T-cell (primary cell): ENCODE results near the gene LCN6. TPM values are rescaled to one million over a fixed set of nuclear protein-coding genes. Genes with fewer than 3 reads are reported as not detected.

Source experiments
- ATAC-seq, 4 experiments: fragments of 200-7000 bp in 3 of 4; fragments of 150-1000 bp in 1 of 4; cut with Tn5 transposase; replicated peaks in 1 of 4; 1 replicate in 3 of 4; 2 replicates in 1 of 4; pipeline ENCODE4 v1.10.0; 2021; ENCODE audit warnings: moderate library complexity in 3 of 4, mild to moderate bottlenecking in 2 of 4, moderate number of reproducible peaks in 1 of 4
- CTCF ChIA-PET, 2 donors: fragments of 300-600 bp; sonication (Branson Sonifier 250); formaldehyde crosslinking; loops; one replicate each; lab custom pipeline; 2022; ENCODE audit warnings: antibody characterized with exemption in 2 of 2; lab: Charles Lee
- POLR2A ChIA-PET, 2 donors: fragments of 300-600 bp; sonication (Branson Sonifier 250); formaldehyde crosslinking; loops; one replicate each; lab custom pipeline; 2022; ENCODE audit warnings: antibody characterized with exemption in 2 of 2; lab: Charles Lee
- DNase-seq, 35 experiments: peaks; one replicate each; pipeline versions ENCODE4 v3.0.0 to v3.0.0-alpha.2; 2013 to 2023
- H3K27ac ChIP-seq: one replicate; pipeline ENCODE4 v1.5.1; 2013; ENCODE audit warnings: low read length
- H3K27me3 ChIP-seq, 2 experiments: replicated peaks in 1 of 2; 1 replicate in 1 of 2; 2 replicates in 1 of 2; pipeline versions ENCODE4 v1.6.1 to v1.7.0; 2013; ENCODE audit warnings: low read length in 1 of 2, mixed read lengths in 1 of 2; ENCODE audit not compliant: control insufficient read depth in 2 of 2, insufficient read depth in 2 of 2; ENCODE audit errors: extremely low read depth in 1 of 2
- H3K36me3 ChIP-seq, 2 donors: 1 replicate in 1 of 2; 2 replicates in 1 of 2; pipeline versions ENCODE4 v1.6.1 to v1.7.0; 2013; ENCODE audit warnings: low read length in 1 of 2; ENCODE audit not compliant: control insufficient read depth in 2 of 2, insufficient read depth in 1 of 2; ENCODE audit errors: extremely low read depth in 1 of 2
- H3K4me1 ChIP-seq, 2 experiments: 1 replicate in 1 of 2; 2 replicates in 1 of 2; pipeline versions ENCODE4 v1.6.1 to v1.7.0; 2013; ENCODE audit warnings: low read length in 2 of 2, mixed read lengths in 1 of 2; ENCODE audit not compliant: insufficient read depth in 2 of 2, control insufficient read depth in 1 of 2; ENCODE audit errors: extremely low read depth in 1 of 2
- H3K4me3 ChIP-seq, 2 donors: 1 replicate in 1 of 2; 2 replicates in 1 of 2; pipeline versions ENCODE4 v1.5.1 to v1.7.0; 2013; ENCODE audit warnings: mild to moderate bottlenecking in 2 of 2, low read length in 1 of 2, moderate library complexity in 1 of 2; ENCODE audit not compliant: control insufficient read depth in 1 of 2; ENCODE audit errors: extremely low read depth in 1 of 2
- H3K9me3 ChIP-seq: 2 replicates; pipeline ENCODE4 v1.7.0; 2013
- H3K27ac Mint-ChIP-seq, 2 donors: one replicate each; pipeline ENCODE4 v1.8.0; 2020 to 2021; ENCODE audit warnings: mild to moderate bottlenecking in 2 of 2, mixed read lengths in 2 of 2
- H3K27me3 Mint-ChIP-seq, 2 donors: one replicate each; pipeline ENCODE4 v1.8.0; 2021 to 2022; ENCODE audit warnings: mixed read lengths in 2 of 2
- H3K36me3 Mint-ChIP-seq: one replicate; pipeline ENCODE4 v1.8.0; 2021; ENCODE audit warnings: mixed read lengths
- H3K4me1 Mint-ChIP-seq, 3 donors: one replicate each; pipeline ENCODE4 v1.8.0; 2020 to 2022; ENCODE audit warnings: mixed read lengths in 3 of 3, mild to moderate bottlenecking in 1 of 3
- H3K4me3 Mint-ChIP-seq, 3 donors: one replicate each; pipeline ENCODE4 v1.8.0; 2020 to 2022; ENCODE audit warnings: mild to moderate bottlenecking in 3 of 3, mixed read lengths in 3 of 3, moderate library complexity in 3 of 3
- H3K9me3 Mint-ChIP-seq, 3 donors: one replicate each; pipeline ENCODE4 v1.8.0; 2020 to 2022; ENCODE audit warnings: mixed read lengths in 3 of 3
- WGBS: methylation state at CpG from one replicate; pipeline ENCODE4 v1.1.5; 2013; ENCODE audit warnings: missing lambda C conversion rate; ENCODE audit not compliant: insufficient coverage; 5-methylcytosine and 5-hydroxymethylcytosine counted together
- total RNA-seq, 35 experiments: library from RNA in 6 of 35; stranded (reverse) in 6 of 35; fragments of 120-200 nt in 1 of 35; gene quantifications; one replicate each; pipeline versions ENCODE4 v1.2.1 to v1.2.4 and lab custom pipeline; 2013 to 2026

LCN6 gene
- total RNA-seq, 5 donors from 2014 or later (not counting 1 experiment from before 2014, with no cell fraction given) = not detected

- ChIA-PET POLR2A (no interaction called here), CTCF (no interaction called here)
- Mint-ChIP-seq H3K27ac (no peak overlapping the region), H3K27me3 (no peaks in the 10 kb centered on the region), H3K4me1 (no peaks in the 10 kb centered on the region), H3K36me3 (no peaks in the 10 kb centered on the region), H3K4me3 (no peak overlapping the region), H3K9me3 (no peaks in the 10 kb centered on the region)
- no peak overlapping the region for H3K27ac ChIP-seq
- DNase-seq (no peak), ATAC-seq (no peak)
- WGBS = 57% methylated on average over 11 of the region's 12 CpGs
- peaks cover 0 to under 1% of the 10 kb centered on the region in 2 experiments for H3K27me3 ChIP-seq
- no peak overlapping the region for H3K4me3 ChIP-seq
- no peaks in the 10 kb centered on the region for H3K36me3 ChIP-seq
- H3K4me1 ChIP-seq = no peaks in the 10 kb centered on the region
- H3K9me3 ChIP-seq = no peaks in the 10 kb centered on the region
These were observed 13.4 kb downstream of the LCN6 start for GRCh38 chr9:136734837-136735496.

GRCh38 chr9:136733611-136734010, 14.7 kb downstream of the LCN6 start:
- Histone ChIP-seq H3K27me3 (no peaks in the 10 kb centered on the region), H3K4me3 (no peak overlapping the region), H3K9me3 (no peaks in the 10 kb centered on the region), H3K4me1 (peaks cover 0 to 7% of the 10 kb centered on the region in 2 experiments), H3K36me3 (no peaks in the 10 kb centered on the region), H3K27ac (no peak overlapping the region)
- H3K36me3 Mint-ChIP-seq = no peaks in the 10 kb centered on the region
- no peaks in the 10 kb centered on the region for H3K9me3 Mint-ChIP-seq
- ATAC-seq (no peak), DNase-seq (no peak)
- 95% methylated on average over 10 of the region's 12 CpGs for WGBS
- no peak overlapping the region for H3K27ac Mint-ChIP-seq
- ChIA-PET CTCF (interaction anchor here in 1 of 2 donors (0.5 kb wide), 1 partner anchor 25 kb away, joined by 3 read pairs; no protein-coding TSS in a partner anchor), POLR2A (no interaction called here)
- no peak overlapping the region for H3K4me3 Mint-ChIP-seq
- peaks cover 0 to 4% (median 0%) of the 10 kb centered on the region in 3 donors for H3K4me1 Mint-ChIP-seq
- H3K27me3 Mint-ChIP-seq = no peaks in the 10 kb centered on the region

GRCh38 chr9:136732444-136733178, 15.7 kb downstream of the LCN6 start:
- ChIA-PET POLR2A (no interaction called here), CTCF (no interaction called here)

GRCh38 chr9:136729926-136730325, 18.4 kb downstream of the LCN6 start:
- H3K27me3 ChIP-seq = peaks cover 0 to 2% of the 10 kb centered on the region in 2 experiments
- H3K9me3 ChIP-seq = no peaks in the 10 kb centered on the region
- no peak for ATAC-seq
- WGBS = 96% methylated on average over 4 of the region's 8 CpGs
- peaks cover 20% of the 10 kb centered on the region for H3K36me3 Mint-ChIP-seq
- no peak overlapping the region for H3K4me3 ChIP-seq
- H3K4me1 Mint-ChIP-seq = peaks cover 10 to 25% (median 17%) of the 10 kb centered on the region in 3 donors
- DNase-seq = no peak
- peaks cover 11 to 35% of the 10 kb centered on the region in 2 experiments for H3K4me1 ChIP-seq
- ChIA-PET CTCF (interaction anchor here (0.5 to 1.4 kb wide), 2 partner anchors 29 to 32 kb away, joined by 4 read pairs; no protein-coding TSS in a partner anchor), POLR2A (no interaction called here)
- peak overlapping the region; percentile 46 to 95 (median 64) for H3K4me3 Mint-ChIP-seq
- H3K27ac ChIP-seq = no peak overlapping the region
- peaks cover 7 to 16% of the 10 kb centered on the region in 2 donors for H3K36me3 ChIP-seq
- no peaks in the 10 kb centered on the region for H3K27me3 Mint-ChIP-seq
- no peaks in the 10 kb centered on the region for H3K9me3 Mint-ChIP-seq
- H3K27ac Mint-ChIP-seq = no peak overlapping the region

More at GRCh38 chr9:136732444-136733178, 15.7 kb downstream of the LCN6 start:
- H3K4me1 Mint-ChIP-seq = peaks cover 0 to 4% (median 0%) of the 10 kb centered on the region in 3 donors
- no peak overlapping the region for H3K27ac Mint-ChIP-seq
- H3K27me3 Mint-ChIP-seq = no peaks in the 10 kb centered on the region
- no peaks in the 10 kb centered on the region for H3K9me3 Mint-ChIP-seq
- WGBS = 56% methylated on average over 12 of the region's 16 CpGs
- H3K4me3 Mint-ChIP-seq = no peak overlapping the region
- H3K4me3 ChIP-seq = no peak overlapping the region
- no peaks in the 10 kb centered on the region for H3K36me3 Mint-ChIP-seq
- H3K4me1 ChIP-seq = peaks cover 0 to 11% of the 10 kb centered on the region in 2 experiments
- DNase-seq (no peak), ATAC-seq (no peak)
- no peaks in the 10 kb centered on the region for H3K9me3 ChIP-seq
- H3K27ac ChIP-seq = no peak overlapping the region
- H3K36me3 ChIP-seq = no peaks in the 10 kb centered on the region
- no peaks in the 10 kb centered on the region for H3K27me3 ChIP-seq

GRCh38 chr9:136729144-136729543, 19.2 kb downstream of the LCN6 start:
- Histone ChIP-seq H3K9me3 (no peaks in the 10 kb centered on the region), H3K4me3 (no peak overlapping the region), H3K4me1 (peaks cover 11 to 37% of the 10 kb centered on the region in 2 experiments), H3K27me3 (peaks cover 0 to 2% of the 10 kb centered on the region in 2 experiments), H3K27ac (no peak overlapping the region), H3K36me3 (peaks cover 14 to 24% of the 10 kb centered on the region in 2 donors)
- Mint-ChIP-seq H3K27me3 (no peaks in the 10 kb centered on the region), H3K9me3 (no peaks in the 10 kb centered on the region), H3K27ac (no peak overlapping the region), H3K36me3 (peaks cover 25% of the 10 kb centered on the region), H3K4me3 (peak overlapping the region; percentile 46 to 95 (median 64)), H3K4me1 (peaks cover 15 to 30% (median 22%) of the 10 kb centered on the region in 3 donors)
- no peak for ATAC-seq
- ChIA-PET POLR2A (no interaction called here), CTCF (interaction anchor here in 1 of 2 donors (1.1 to 1.4 kb wide), 2 partner anchors 23 to 28 kb away, joined by 3 to 4 read pairs; no protein-coding TSS in a partner anchor)
- DNase-seq = no peak
- 89% methylated on average over 7 of the region's 7 CpGs for WGBS

GRCh38 chr9:136728548-136729123, 19.7 kb downstream of the LCN6 start:
- Histone ChIP-seq H3K4me3 (peak overlapping the region; percentile 55 to 60), H3K36me3 (peaks cover 20 to 29% of the 10 kb centered on the region in 2 donors), H3K4me1 (peaks cover 11 to 37% of the 10 kb centered on the region in 2 experiments), H3K27me3 (peaks cover 0 to 2% of the 10 kb centered on the region in 2 experiments), H3K27ac (no peak overlapping the region), H3K9me3 (no peaks in the 10 kb centered on the region)
- peaks cover 20 to 33% (median 25%) of the 10 kb centered on the region in 3 donors for H3K4me1 Mint-ChIP-seq
- no peaks in the 10 kb centered on the region for H3K27me3 Mint-ChIP-seq
- POLR2A ChIA-PET = interaction anchor here in 1 of 2 donors (0.6 to 0.7 kb wide), 2 partner anchors 189 to 243 kb away, joined by 3 read pairs; no protein-coding TSS in a partner anchor
- H3K36me3 Mint-ChIP-seq = peaks cover 26% of the 10 kb centered on the region
- H3K27ac Mint-ChIP-seq = no peak overlapping the region
- WGBS = 6% methylated on average over 53 of the region's 53 CpGs
- peak overlapping the region; percentile 39 to 95 (median 51) for H3K4me3 Mint-ChIP-seq
- CTCF ChIA-PET = interaction anchor here in 1 of 2 donors (0.6 to 1.4 kb wide), 4 partner anchors 23 to 401 kb away, joined by 3 to 4 read pairs (median 3); no protein-coding TSS in a partner anchor
- ATAC-seq = peak in 2 of 4 experiments; percentile 2 to 26
- H3K9me3 Mint-ChIP-seq = no peaks in the 10 kb centered on the region
- peak in 1 of 35 experiments; percentile 13 for DNase-seq
